B cell (primary cell): Measurements from ENCODE around the gene CIITA. TPM values are rescaled to one million over a fixed set of nuclear protein-coding genes. Genes with fewer than 3 reads are reported as not detected.

Source experiments
- ATAC-seq: fragments of 200-7000 bp; cut with Tn5 transposase; one replicate; pipeline ENCODE4 v1.10.0; 2021; ENCODE audit warnings: low read depth, mild to moderate bottlenecking, moderate number of reproducible peaks, moderate library complexity
- CTCF ChIA-PET: fragments of 350-600 bp; sonication (Branson Sonifier 250); formaldehyde crosslinking; loops from one replicate; lab custom pipeline; 2021; ENCODE audit warnings: antibody characterized with exemption, inconsistent platforms; lab: Charles Lee
- POLR2A ChIA-PET: fragments of 350-600 bp; sonication (Branson Sonifier 250); formaldehyde crosslinking; loops from one replicate; lab custom pipeline; 2021; ENCODE audit warnings: antibody characterized with exemption; lab: Charles Lee
- DNase-seq: peaks from one replicate; pipeline ENCODE4 v3.0.0; 2013
- H2AFZ ChIP-seq: 2 replicates; pipeline ENCODE4 v1.6.1; 2012; ENCODE audit warnings: mild to moderate bottlenecking, low read depth, low read length; ENCODE audit not compliant: insufficient read depth, poor library complexity, severe bottlenecking
- H3K27ac ChIP-seq, 2 donors: 1 replicate in 1 of 2; 2 replicates in 1 of 2; pipeline ENCODE4 v1.5.1; 2012 to 2013; ENCODE audit warnings: low read length in 2 of 2, mild to moderate bottlenecking in 2 of 2, moderate library complexity in 1 of 2
- H3K27me3 ChIP-seq, 4 experiments: fragments of 200-600 bp in 1 of 4; sonication (generic) in 1 of 4; replicated peaks in 1 of 4; 1 replicate in 2 of 4; 2 replicates in 2 of 4; pipeline versions ENCODE4 v1.6.1 to v1.7.0; 2013 to 2016; ENCODE audit warnings: low read length in 3 of 4, mild to moderate bottlenecking in 2 of 4, mixed read lengths in 1 of 4, moderate library complexity in 1 of 4; ENCODE audit not compliant: insufficient read depth in 4 of 4, control insufficient read depth in 3 of 4; ENCODE audit errors: control extremely low read depth in 1 of 4
- H3K36me3 ChIP-seq, 2 experiments: replicated peaks in 1 of 2; 1 replicate in 1 of 2; 2 replicates in 1 of 2; pipeline versions ENCODE4 v1.6.1 to v1.7.1; 2013; ENCODE audit warnings: low read length in 1 of 2; ENCODE audit not compliant: insufficient read depth in 2 of 2, control insufficient read depth in 1 of 2; ENCODE audit errors: control extremely low read depth in 1 of 2, extremely low read depth in 1 of 2
- H3K4me1 ChIP-seq, 2 donors: fragments of 200-600 bp in 1 of 2; sonication (generic) in 1 of 2; 1 replicate in 1 of 2; 2 replicates in 1 of 2; pipeline versions ENCODE4 v1.5.1 to v1.6.1; 2013 to 2017; ENCODE audit warnings: low read length in 2 of 2; ENCODE audit not compliant: control insufficient read depth in 2 of 2, insufficient read depth in 2 of 2
- H3K4me2 ChIP-seq: replicated peaks from 2 replicates; pipeline ENCODE3; 2012; ENCODE audit warnings: mild to moderate bottlenecking, low read depth, low read length; ENCODE audit not compliant: poor library complexity, severe bottlenecking
- H3K4me3 ChIP-seq, 5 experiments: fragments of 200-600 bp in 1 of 5; sonication (generic) in 1 of 5; 1 replicate in 3 of 5; 2 replicates in 2 of 5; pipeline versions ENCODE4 v1.5.1 to v1.7.0; 2011 to 2016; ENCODE audit warnings: low read length in 4 of 5, mild to moderate bottlenecking in 4 of 5, low read depth in 2 of 5, control low read depth in 1 of 5, moderate library complexity in 1 of 5; ENCODE audit not compliant: insufficient read depth in 1 of 5; ENCODE audit errors: control extremely low read depth in 1 of 5, extremely low read depth in 1 of 5
- H3K79me2 ChIP-seq: fragments of 200-600 bp; sonication (generic); one replicate; pipeline ENCODE4 v1.6.0; 2016; ENCODE audit warnings: low read length; ENCODE audit not compliant: control insufficient read depth, insufficient read depth
- H3K9ac ChIP-seq: fragments of 200-600 bp; sonication (generic); 2 replicates; pipeline ENCODE4 v1.6.1; 2017; ENCODE audit warnings: mild to moderate bottlenecking, low read length, moderate library complexity
- H3K9me3 ChIP-seq, 3 donors: one replicate each; pipeline versions ENCODE4 v1.6.1 to v1.7.1; 2013; ENCODE audit warnings: low read length in 2 of 3; ENCODE audit not compliant: control insufficient read depth in 2 of 3, insufficient read depth in 1 of 3; ENCODE audit errors: control extremely low read depth in 1 of 3
- H4K20me1 ChIP-seq: 2 replicates; pipeline ENCODE4 v1.6.0; 2012; ENCODE audit warnings: mild to moderate bottlenecking, low read length; ENCODE audit not compliant: insufficient read depth, control insufficient read depth, poor library complexity, severe bottlenecking
- H3K27ac Mint-ChIP-seq: one replicate; pipeline ENCODE4 v1.8.0; 2021; ENCODE audit warnings: mixed read lengths
- H3K27me3 Mint-ChIP-seq: one replicate; pipeline ENCODE4 v1.8.0; 2021; ENCODE audit warnings: mixed read lengths
- H3K4me1 Mint-ChIP-seq: one replicate; pipeline ENCODE4 v1.8.0; 2021; ENCODE audit warnings: mixed read lengths
- H3K4me3 Mint-ChIP-seq: one replicate; pipeline ENCODE4 v1.8.0; 2021; ENCODE audit warnings: mixed read lengths
- H3K9me3 Mint-ChIP-seq: one replicate; pipeline ENCODE4 v1.8.0; 2022; ENCODE audit warnings: mixed read lengths; ENCODE audit not compliant: insufficient read depth
- EZH2 ChIP-seq: IDR thresholded peaks from 2 replicates; pipeline ENCODE4 v1.6.1; 2012; ENCODE audit warnings: borderline replicate concordance, low read depth, mild to moderate bottlenecking, moderate library complexity, low read length; ENCODE audit not compliant: insufficient read depth, poor library complexity, severe bottlenecking
- WGBS: methylation state at CpG from one replicate; pipeline ENCODE4 v1.1.5; 2013; ENCODE audit warnings: missing lambda C conversion rate; ENCODE audit not compliant: insufficient coverage; 5-methylcytosine and 5-hydroxymethylcytosine counted together
- intact Hi-C: fragments of 100-400 bp; cut with micrococcal nuclease; formaldehyde crosslinking; loops from one replicate; pipeline ENCODE4 v1.10.0; 2022
- polyA plus RNA-seq: library from polyadenylated mRNA; depleted of rRNA; stranded (reverse); fragments of >200 nt; gene quantifications from 2 replicates; pipeline ENCODE4 v1.2.3, GENCODE V29; 2012
- total RNA-seq, 2 donors: library from RNA; stranded (reverse); fragments of 120-200 nt in 1 of 2; gene quantifications; 1 replicate in 1 of 2; 2 replicates in 1 of 2; pipeline versions ENCODE4 v1.2.3 to v1.2.4, GENCODE V29; 2013 to 2022
- TF ChIP-seq, protein P1 (sequence below): fragments of 200-600 bp; IDR thresholded peaks from one replicate; pipeline ENCODE4 v1.8.0; 2022; ENCODE audit warnings: antibody characterized with exemption, mild to moderate bottlenecking

CIITA gene
- total and polyA plus RNA-seq, 2 donors (not counting 1 experiment from before 2014, with no cell fraction given): 632 to 719 TPM

DNA sequence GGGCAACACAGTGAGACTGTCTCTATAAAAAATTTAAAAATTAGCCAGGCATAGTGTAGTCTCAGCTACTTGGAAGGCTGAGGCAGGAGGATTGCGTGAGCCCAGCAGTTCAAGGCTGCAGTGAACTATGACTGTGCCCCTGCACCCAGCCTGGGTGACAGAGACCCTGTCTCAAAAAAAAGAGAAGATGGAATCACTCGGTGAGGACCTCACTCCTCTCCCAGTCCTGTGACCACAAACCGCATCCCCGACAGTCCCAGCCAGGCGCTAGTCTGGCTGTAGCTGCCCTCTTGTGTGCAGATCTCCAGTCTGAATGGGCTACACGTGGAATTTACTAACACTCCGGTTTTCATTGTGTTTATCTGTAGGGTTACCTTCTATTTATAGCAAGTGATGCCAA is 54.1 kb downstream of the CIITA start:
- H3K27ac Mint-ChIP-seq: peak overlapping the region; percentile 80
- intact Hi-C loops: no loop called here

GRCh38 chr16:10931977-10932632 is 55.1 kb downstream of the CIITA start:
- no peak for ATAC-seq
- WGBS: 100% methylated on average over 5 of the region's 11 CpGs
- Histone ChIP-seq H4K20me1 (peaks cover 92% of the 10 kb centered on the region), H3K4me3 (no peak overlapping the region), H3K79me2 (no peaks in the 10 kb centered on the region), H3K9ac (no peak overlapping the region), H3K27ac (peak overlapping the region; percentile 2 to 53), H3K4me1 (peaks cover 9 to 50% of the 10 kb centered on the region in 2 donors), H3K36me3 (peaks cover 0 to 49% of the 10 kb centered on the region in 2 experiments), H3K27me3 (no peaks in the 10 kb centered on the region), H3K9me3 (no peaks in the 10 kb centered on the region), H2AFZ (no peak overlapping the region), H3K4me2 (no peak overlapping the region)
- TF ChIP-seq EZH2: no peak
- TF ChIP-seq, protein P1, sequence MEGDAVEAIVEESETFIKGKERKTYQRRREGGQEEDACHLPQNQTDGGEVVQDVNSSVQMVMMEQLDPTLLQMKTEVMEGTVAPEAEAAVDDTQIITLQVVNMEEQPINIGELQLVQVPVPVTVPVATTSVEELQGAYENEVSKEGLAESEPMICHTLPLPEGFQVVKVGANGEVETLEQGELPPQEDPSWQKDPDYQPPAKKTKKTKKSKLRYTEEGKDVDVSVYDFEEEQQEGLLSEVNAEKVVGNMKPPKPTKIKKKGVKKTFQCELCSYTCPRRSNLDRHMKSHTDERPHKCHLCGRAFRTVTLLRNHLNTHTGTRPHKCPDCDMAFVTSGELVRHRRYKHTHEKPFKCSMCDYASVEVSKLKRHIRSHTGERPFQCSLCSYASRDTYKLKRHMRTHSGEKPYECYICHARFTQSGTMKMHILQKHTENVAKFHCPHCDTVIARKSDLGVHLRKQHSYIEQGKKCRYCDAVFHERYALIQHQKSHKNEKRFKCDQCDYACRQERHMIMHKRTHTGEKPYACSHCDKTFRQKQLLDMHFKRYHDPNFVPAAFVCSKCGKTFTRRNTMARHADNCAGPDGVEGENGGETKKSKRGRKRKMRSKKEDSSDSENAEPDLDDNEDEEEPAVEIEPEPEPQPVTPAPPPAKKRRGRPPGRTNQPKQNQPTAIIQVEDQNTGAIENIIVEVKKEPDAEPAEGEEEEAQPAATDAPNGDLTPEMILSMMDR: no peak
- intact Hi-C loops: no loop called here
- no peak overlapping the region for H3K4me3 Mint-ChIP-seq
- ChIA-PET CTCF (interaction anchor here (1.0 to 2.5 kb wide), 5 partner anchors 13 to 419 kb away, joined by 3 to 11 read pairs (median 5); no protein-coding TSS in a partner anchor), POLR2A (interaction anchor here (0.6 to 0.7 kb wide), 2 partner anchors 41 to 1357 kb away, joined by 5 to 7 read pairs; no protein-coding TSS in a partner anchor)
- DNase-seq: no peak
- H3K9me3 Mint-ChIP-seq: no peaks in the 10 kb centered on the region
- H3K27ac Mint-ChIP-seq: peak overlapping the region; percentile 15
- peaks cover 70% of the 10 kb centered on the region for H3K4me1 Mint-ChIP-seq
- H3K27me3 Mint-ChIP-seq: no peaks in the 10 kb centered on the region

More for the DNA sequence above, 54.1 kb downstream of the CIITA start:
- Mint-ChIP-seq H3K4me1 (peaks cover 60% of the 10 kb centered on the region), H3K27me3 (no peaks in the 10 kb centered on the region), H3K4me3 (no peak overlapping the region), H3K9me3 (no peaks in the 10 kb centered on the region)
- DNase-seq (no peak), ATAC-seq (no peak)
- ChIA-PET POLR2A (interaction anchor here (1.1 kb wide), 1 partner anchor 53 kb away, joined by 4 read pairs; no protein-coding TSS in a partner anchor), CTCF (interaction anchor here (1.0 to 1.9 kb wide), 5 partner anchors 8 to 417 kb away, joined by 3 to 6 read pairs (median 5); no protein-coding TSS in a partner anchor)
- peak overlapping the region in 1 of 2 donors; percentile 53 for H3K27ac ChIP-seq
- 69% methylated on average over 5 of the region's 7 CpGs for WGBS
- no peaks in the 10 kb centered on the region for H3K9me3 ChIP-seq
- peaks cover 0 to 41% of the 10 kb centered on the region in 2 experiments for H3K36me3 ChIP-seq
- peaks cover 5 to 43% of the 10 kb centered on the region in 2 donors for H3K4me1 ChIP-seq
- TF ChIP-seq EZH2: no peak
- TF ChIP-seq, protein P1: no peak
- no peaks in the 10 kb centered on the region for H3K27me3 ChIP-seq
- H3K9ac ChIP-seq: no peak overlapping the region
- H3K79me2 ChIP-seq: no peaks in the 10 kb centered on the region
- no peak overlapping the region for H3K4me2 ChIP-seq
- no peak overlapping the region for H2AFZ ChIP-seq
- H4K20me1 ChIP-seq: peaks cover 87% of the 10 kb centered on the region
- no peak overlapping the region for H3K4me3 ChIP-seq
